Measurements from ENCODE around the gene GALNT7.
"Not testable (repeated sequence)": the region's sequence is repeated elsewhere in the genome, so short reads cannot be mapped to it uniquely, and the experiment has no call there.

GALNT7 gene

GRCh38 chr4:173212379-173212778 is 43.8 kb downstream of the GALNT7 start:
- no peak for DNase-seq (ENCODE audit: low read depth in 2 of 2)
- no peak for TF ChIP-seq CTCF (IDR thresholded peaks at IDR 0.05; ENCODE audit: low read depth, low read length)
- no peak overlapping the region for H3K4me3 ChIP-seq (replicated peaks in 1 of 2; ENCODE audit: low read depth in 2 of 2, low read length in 2 of 2)

- peak in 1 of 2 donors; percentile 70 for DNase-seq (ENCODE audit: low read depth in 2 of 2)
- H3K4me3 ChIP-seq (replicated peaks in 1 of 2; ENCODE audit: low read depth in 2 of 2, low read length in 2 of 2), result no peak overlapping the region
- no peak for TF ChIP-seq CTCF (IDR thresholded peaks at IDR 0.05; ENCODE audit: low read depth, low read length)
These were observed 44.7 kb downstream of the GALNT7 start for GRCh38 chr4:173213296-173213695.

- TF ChIP-seq CTCF (IDR thresholded peaks at IDR 0.05; ENCODE audit: low read depth, low read length), result no peak
- no peak for DNase-seq (ENCODE audit: low read depth in 2 of 2)
These were observed 45.6 kb downstream of the GALNT7 start for GRCh38 chr4:173214231-173214630.

GRCh38 chr4:173214661-173215060 is 46.0 kb downstream of the GALNT7 start:
- DNase-seq (ENCODE audit: low read depth in 2 of 2), result peak; percentile 50 to 86
- H3K4me3 ChIP-seq (replicated peaks in 1 of 2; ENCODE audit: low read depth in 2 of 2, low read length in 2 of 2), result no peak overlapping the region
- no peak for TF ChIP-seq CTCF (IDR thresholded peaks at IDR 0.05; ENCODE audit: low read depth, low read length)

More at GRCh38 chr4:173214231-173214630, 45.6 kb downstream of the GALNT7 start:
- no peak overlapping the region for H3K4me3 ChIP-seq (replicated peaks in 1 of 2; ENCODE audit: low read depth in 2 of 2, low read length in 2 of 2)

GRCh38 chr4:173217075-173217474 is 48.5 kb downstream of the GALNT7 start:
- no peak overlapping the region for H3K4me3 ChIP-seq (replicated peaks in 1 of 2; ENCODE audit: low read depth in 2 of 2, low read length in 2 of 2)
- no peak for DNase-seq (ENCODE audit: low read depth in 2 of 2)
- no peak for TF ChIP-seq CTCF (IDR thresholded peaks at IDR 0.05; ENCODE audit: low read depth, low read length)

GRCh38 chr4:173217727-173218126 is 49.1 kb downstream of the GALNT7 start:
- H3K4me3 ChIP-seq (replicated peaks in 1 of 2; ENCODE audit: low read depth in 2 of 2, low read length in 2 of 2), result no peak overlapping the region
- peak; percentile 41 to 59 for DNase-seq (ENCODE audit: low read depth in 2 of 2)
- TF ChIP-seq CTCF (IDR thresholded peaks at IDR 0.05; ENCODE audit: low read depth, low read length), result no peak

- H3K4me3 ChIP-seq (replicated peaks in 1 of 2; ENCODE audit: low read depth in 2 of 2, low read length in 2 of 2), result no peak overlapping the region
- DNase-seq (ENCODE audit: low read depth in 2 of 2), result peak in 1 of 2 donors; percentile 65
- no peak for TF ChIP-seq CTCF (IDR thresholded peaks at IDR 0.05; ENCODE audit: low read depth, low read length)
These were observed 50.0 kb downstream of the GALNT7 start for GRCh38 chr4:173218411-173219125.

GRCh38 chr4:173219126-173219437 is 50.5 kb downstream of the GALNT7 start:
- H3K4me3 ChIP-seq (replicated peaks in 1 of 2; ENCODE audit: low read depth in 2 of 2, low read length in 2 of 2); DNase-seq (ENCODE audit: low read depth in 2 of 2): not testable (repeated sequence)

Data from cardiac fibroblast (primary cell).